Nephron progenitor cell (in vitro differentiated cells): ENCODE data around the gene PDE4D.
A peak's percentile ranks its signal among the peaks of the same experiment; 100 is the strongest.

Experiments
- DNase-seq: peaks from one replicate; pipeline ENCODE4 v3.0.0; 2021
- H3K27ac Mint-ChIP-seq: 2 replicates; pipeline ENCODE4 v1.8.0; 2021; ENCODE audit warnings: mild to moderate bottlenecking, moderate library complexity, mixed read lengths
- H3K27me3 Mint-ChIP-seq: 2 replicates; pipeline ENCODE4 v1.8.0; 2021; ENCODE audit warnings: mild to moderate bottlenecking, low read depth, mixed read lengths; ENCODE audit not compliant: poor library complexity
- H3K36me3 Mint-ChIP-seq: 2 replicates; pipeline ENCODE4 v1.8.0; 2021; ENCODE audit warnings: low read depth, mixed read lengths
- H3K4me1 Mint-ChIP-seq: 2 replicates; pipeline ENCODE4 v1.8.0; 2021; ENCODE audit warnings: mixed read lengths
- H3K4me3 Mint-ChIP-seq: 2 replicates; pipeline ENCODE4 v1.8.0; 2021; ENCODE audit warnings: mild to moderate bottlenecking, moderate library complexity, mixed read lengths
- H3K9me3 Mint-ChIP-seq: 2 replicates; pipeline ENCODE4 v1.8.0; 2021; ENCODE audit warnings: mild to moderate bottlenecking, moderate library complexity, mixed read lengths
- CTCF ChIP-seq: fragments of 200-600 bp; sonication (generic); IDR thresholded peaks from 2 replicates; pipeline ENCODE4 v1.5.0; 2021; ENCODE audit warnings: antibody characterized with exemption

The PDE4D gene

GRCh38 chr5:59684388-59685190 lies 208.9 kb downstream of the PDE4D start:
- Mint-ChIP-seq H3K27ac (no peak overlapping the region), H3K36me3 (no peaks in the 10 kb centered on the region), H3K4me3 (no peak overlapping the region), H3K4me1 (no peaks in the 10 kb centered on the region), H3K27me3 (peaks cover 1% of the 10 kb centered on the region), H3K9me3 (peaks cover 5% of the 10 kb centered on the region)
- no peak for DNase-seq
- no peak for TF ChIP-seq CTCF

- no peak for DNase-seq
- H3K4me3 Mint-ChIP-seq = no peak overlapping the region
- H3K9me3 Mint-ChIP-seq = peaks cover under 1% of the 10 kb centered on the region
- H3K36me3 Mint-ChIP-seq = no peaks in the 10 kb centered on the region
- no peaks in the 10 kb centered on the region for H3K4me1 Mint-ChIP-seq
- H3K27ac Mint-ChIP-seq = no peak overlapping the region
- no peaks in the 10 kb centered on the region for H3K27me3 Mint-ChIP-seq
- TF ChIP-seq CTCF = no peak
Observed at GRCh38 chr5:59683311-59683710, 210.2 kb downstream of the PDE4D start.

GRCh38 chr5:59682542-59682941 lies 211.0 kb downstream of the PDE4D start:
- DNase-seq = no peak
- Mint-ChIP-seq H3K9me3 (no peaks in the 10 kb centered on the region), H3K36me3 (no peaks in the 10 kb centered on the region), H3K4me3 (no peak overlapping the region), H3K27me3 (peaks cover 3% of the 10 kb centered on the region), H3K4me1 (no peaks in the 10 kb centered on the region), H3K27ac (no peak overlapping the region)
- TF ChIP-seq CTCF = no peak

GRCh38 chr5:59678943-59679342 lies 214.6 kb downstream of the PDE4D start:
- no peak overlapping the region for H3K27ac Mint-ChIP-seq
- H3K36me3 Mint-ChIP-seq = no peaks in the 10 kb centered on the region
- H3K4me1 Mint-ChIP-seq = no peaks in the 10 kb centered on the region
- no peak overlapping the region for H3K4me3 Mint-ChIP-seq
- peaks cover 7% of the 10 kb centered on the region for H3K27me3 Mint-ChIP-seq
- no peak for DNase-seq
- no peaks in the 10 kb centered on the region for H3K9me3 Mint-ChIP-seq
- TF ChIP-seq CTCF = no peak

DNA sequence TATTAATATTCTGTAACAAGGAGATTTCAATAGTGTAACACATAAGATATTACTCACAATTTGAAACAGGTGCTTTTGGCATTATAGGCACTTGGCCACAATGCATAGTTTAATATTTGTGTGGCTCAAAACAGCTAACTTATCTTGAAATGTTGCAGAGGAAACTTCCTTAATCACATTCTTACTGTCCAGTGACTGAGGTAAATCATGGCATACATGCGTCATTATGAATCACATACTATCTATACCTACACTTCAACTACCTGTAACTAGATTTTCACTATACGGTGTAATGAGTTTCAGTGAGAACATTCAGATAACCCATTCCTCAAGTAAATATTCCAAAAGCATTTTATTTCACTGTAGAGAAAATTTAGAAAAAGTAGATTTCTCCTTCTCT lies 218.8 kb downstream of the PDE4D start:
- Mint-ChIP-seq H3K36me3 (no peaks in the 10 kb centered on the region), H3K4me1 (no peaks in the 10 kb centered on the region), H3K4me3 (no peak overlapping the region), H3K27ac (no peak overlapping the region), H3K9me3 (no peaks in the 10 kb centered on the region), H3K27me3 (peaks cover 7% of the 10 kb centered on the region)
- DNase-seq = no peak
- no peak for TF ChIP-seq CTCF

GRCh38 chr5:59673438-59674058 lies 220.0 kb downstream of the PDE4D start:
- no peak overlapping the region for H3K4me3 Mint-ChIP-seq
- H3K27me3 Mint-ChIP-seq = peaks cover 7% of the 10 kb centered on the region
- peak; percentile 89 for TF ChIP-seq CTCF
- H3K36me3 Mint-ChIP-seq = no peaks in the 10 kb centered on the region
- H3K9me3 Mint-ChIP-seq = no peaks in the 10 kb centered on the region
- H3K4me1 Mint-ChIP-seq = no peaks in the 10 kb centered on the region
- H3K27ac Mint-ChIP-seq = no peak overlapping the region
- DNase-seq = peak; percentile 16
